AG09319 (cell line): ENCODE results near the gene PDPN.

ENCODE experiments used
- DNase-seq: peaks from one replicate; pipeline ENCODE4 v3.0.0-alpha.2; 2010; ENCODE audit warnings: low read depth; ENCODE audit errors: extremely low read depth
- TF ChIP-seq, protein P1 (sequence below): IDR thresholded peaks from 2 replicates; pipeline ENCODE4 v1.5.1; 2011; ENCODE audit warnings: low read depth, mild to moderate bottlenecking, inconsistent platforms, low read length, moderate library complexity

PDPN gene

DNA sequence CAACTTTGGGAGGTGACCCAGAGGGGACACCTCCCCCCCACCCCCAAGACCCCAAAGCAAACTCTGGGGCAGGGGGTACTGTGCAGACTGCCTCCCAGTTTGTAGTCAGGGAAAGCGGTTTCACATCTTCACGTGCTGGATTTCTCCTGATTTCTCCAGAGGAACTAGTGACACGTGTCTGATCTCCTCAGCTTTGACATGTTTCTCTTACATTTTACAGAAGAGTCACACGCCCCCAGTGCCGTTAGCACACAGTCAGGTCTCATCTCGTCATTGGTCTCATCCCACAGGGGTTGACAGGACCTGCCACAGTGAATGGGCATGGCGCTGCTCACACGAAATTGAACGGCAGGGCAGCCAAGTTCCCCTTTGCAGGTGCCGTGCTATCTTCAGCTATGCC lies 11.8 kb downstream of the PDPN start:
- TF ChIP-seq, protein P1, sequence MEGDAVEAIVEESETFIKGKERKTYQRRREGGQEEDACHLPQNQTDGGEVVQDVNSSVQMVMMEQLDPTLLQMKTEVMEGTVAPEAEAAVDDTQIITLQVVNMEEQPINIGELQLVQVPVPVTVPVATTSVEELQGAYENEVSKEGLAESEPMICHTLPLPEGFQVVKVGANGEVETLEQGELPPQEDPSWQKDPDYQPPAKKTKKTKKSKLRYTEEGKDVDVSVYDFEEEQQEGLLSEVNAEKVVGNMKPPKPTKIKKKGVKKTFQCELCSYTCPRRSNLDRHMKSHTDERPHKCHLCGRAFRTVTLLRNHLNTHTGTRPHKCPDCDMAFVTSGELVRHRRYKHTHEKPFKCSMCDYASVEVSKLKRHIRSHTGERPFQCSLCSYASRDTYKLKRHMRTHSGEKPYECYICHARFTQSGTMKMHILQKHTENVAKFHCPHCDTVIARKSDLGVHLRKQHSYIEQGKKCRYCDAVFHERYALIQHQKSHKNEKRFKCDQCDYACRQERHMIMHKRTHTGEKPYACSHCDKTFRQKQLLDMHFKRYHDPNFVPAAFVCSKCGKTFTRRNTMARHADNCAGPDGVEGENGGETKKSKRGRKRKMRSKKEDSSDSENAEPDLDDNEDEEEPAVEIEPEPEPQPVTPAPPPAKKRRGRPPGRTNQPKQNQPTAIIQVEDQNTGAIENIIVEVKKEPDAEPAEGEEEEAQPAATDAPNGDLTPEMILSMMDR: no peak
- DNase-seq: no peak

DNA sequence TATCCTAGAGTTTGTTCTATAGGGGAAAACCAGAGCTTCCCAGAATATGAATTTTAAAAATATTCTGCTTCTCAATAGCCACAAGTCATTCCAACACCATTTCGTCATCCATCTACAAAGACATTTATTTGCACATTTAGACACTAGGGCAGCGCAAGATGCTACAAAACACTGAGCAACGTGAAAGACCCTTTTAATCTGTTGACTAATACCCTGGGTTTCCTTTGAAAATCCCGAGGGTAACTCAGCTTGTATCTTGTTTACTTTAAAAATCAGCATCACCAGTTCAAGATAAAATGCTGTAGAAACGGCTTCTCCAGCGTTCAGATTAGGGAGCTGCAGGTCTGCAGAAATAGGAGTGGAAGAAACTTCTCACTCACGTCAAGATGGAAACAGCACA lies 13.5 kb downstream of the PDPN start:
- TF ChIP-seq, protein P1: no peak

DNA sequence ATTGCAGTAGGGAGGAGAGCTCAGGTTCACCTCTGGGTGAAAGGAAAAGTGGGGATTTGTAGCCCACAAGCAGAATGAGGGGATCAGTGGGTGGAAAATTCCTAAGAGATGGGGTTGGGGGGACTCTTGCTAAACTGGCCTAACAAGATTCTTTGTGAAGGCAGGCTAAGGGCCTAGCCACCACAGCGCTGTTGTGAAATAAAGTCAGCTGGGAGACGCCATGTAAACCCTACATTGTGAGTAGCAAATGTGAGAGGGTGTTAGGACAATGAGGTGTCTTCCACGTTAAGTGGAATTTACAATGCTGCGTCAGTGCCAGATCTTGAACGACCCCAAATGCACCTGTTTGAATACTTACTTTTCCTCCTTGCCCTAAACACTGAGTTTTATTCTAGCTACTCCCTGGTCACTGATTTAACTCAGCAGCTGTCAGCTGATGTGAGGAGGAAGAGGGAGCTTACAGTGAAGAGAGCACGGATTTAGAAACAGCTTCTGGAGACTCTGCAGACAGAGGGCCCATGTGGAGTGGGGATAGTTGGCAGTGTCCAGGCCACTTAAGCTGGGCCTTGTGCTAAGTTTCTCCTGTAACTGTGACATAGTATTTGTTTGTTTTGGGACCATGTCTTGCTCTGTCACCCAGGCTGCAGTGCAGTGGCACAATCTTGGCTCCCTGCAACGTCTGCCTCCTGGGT lies 17.3 kb downstream of the PDPN start:
- TF ChIP-seq, protein P1: no peak
- no peak for DNase-seq

More for the DNA sequence above, 13.5 kb downstream of the PDPN start:
- DNase-seq: no peak

DNA sequence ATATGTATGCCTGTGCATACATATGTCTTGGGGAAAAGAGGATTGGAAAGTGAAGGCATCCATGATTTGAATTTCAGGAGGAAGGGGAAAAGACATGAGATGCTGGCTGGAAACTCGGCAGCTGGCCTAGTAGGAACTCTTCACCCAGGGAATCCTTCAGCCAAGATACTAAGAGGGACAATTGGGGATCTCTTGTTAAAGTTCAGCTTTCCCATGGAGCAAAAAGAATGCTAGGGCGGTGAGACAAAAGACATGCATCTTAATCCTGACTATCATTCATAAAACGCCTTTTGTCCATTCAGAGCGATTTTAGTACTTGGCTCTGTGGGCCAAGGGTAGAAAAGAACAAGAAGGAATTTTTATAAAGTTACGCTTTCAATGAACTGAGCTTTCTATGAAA lies 20.5 kb downstream of the PDPN start:
- TF ChIP-seq, protein P1: no peak
- DNase-seq: no peak

DNA sequence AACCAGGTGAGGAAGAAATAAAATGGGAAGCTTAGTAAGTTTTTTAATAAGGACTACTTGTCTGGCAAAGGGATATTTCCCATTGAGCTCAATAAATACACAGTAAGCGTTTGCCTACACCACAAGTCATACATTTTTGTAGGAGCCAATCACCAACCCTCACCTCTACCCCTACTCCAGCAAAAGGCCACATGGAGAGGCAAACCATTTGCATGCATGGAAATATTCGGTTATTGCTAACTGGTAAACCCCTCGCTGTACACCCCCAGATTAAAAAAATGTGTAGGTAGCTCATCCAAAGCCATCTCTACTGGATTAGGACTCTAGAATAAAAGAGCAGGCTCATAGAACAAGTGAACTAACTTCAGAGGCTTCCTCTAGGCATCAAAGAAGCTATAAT lies 21.1 kb downstream of the PDPN start:
- no peak for DNase-seq
- TF ChIP-seq, protein P1: no peak

DNA sequence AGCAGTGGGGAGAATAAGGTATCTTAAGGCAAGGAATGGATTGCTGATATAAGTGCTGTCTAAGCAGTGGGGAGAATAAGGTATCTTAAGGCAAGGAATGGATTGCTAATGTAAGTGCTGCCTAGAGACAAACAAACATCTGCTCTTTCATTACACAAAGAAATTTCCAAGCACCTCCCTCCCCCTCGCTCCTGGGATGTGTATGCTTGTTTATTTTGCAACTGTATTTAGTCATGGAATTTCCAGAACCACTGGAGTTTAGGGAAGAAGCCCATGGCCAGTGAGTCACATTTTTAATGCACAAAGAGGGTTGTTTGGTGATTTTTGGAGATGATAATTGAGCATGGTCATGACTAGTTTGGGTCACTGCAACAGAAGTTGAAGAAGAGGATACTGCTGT lies 21.5 kb downstream of the PDPN start:
- DNase-seq: peak; percentile 15
- TF ChIP-seq, protein P1: no peak

DNA sequence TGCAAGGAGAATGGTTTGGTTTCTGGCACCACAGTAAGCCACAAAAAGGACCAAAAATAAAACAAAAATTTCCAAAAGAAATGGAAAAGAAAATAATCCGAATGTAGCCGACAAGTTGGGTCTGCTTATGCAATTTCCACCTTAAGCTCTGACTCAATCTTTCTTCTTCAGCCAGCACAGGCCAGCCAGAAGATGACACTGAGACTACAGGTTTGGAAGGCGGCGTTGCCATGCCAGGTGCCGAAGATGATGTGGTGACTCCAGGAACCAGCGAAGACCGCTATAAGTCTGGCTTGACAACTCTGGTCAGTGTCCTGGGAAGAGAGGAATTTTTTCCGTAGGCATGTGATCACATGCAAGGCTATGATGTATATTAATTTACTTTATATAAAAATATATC lies 23.4 kb downstream of the PDPN start:
- TF ChIP-seq, protein P1: no peak
- DNase-seq: no peak
